ENCODE data around the gene MYLK. TPM values are rescaled to one million over a fixed set of nuclear protein-coding genes. Genes with fewer than 3 reads are reported as not detected.

The MYLK gene
- total and polyA plus RNA-seq, 9 of the 15 experiments (the other 6 are each of a cell fraction or from before 2014, with no cell fraction given), result 0.11 to 0.53 (median 0.18) TPM; not detected in 2

- TF ChIP-seq SPI1 (IDR thresholded peaks at IDR 0.05; ENCODE audit: borderline replicate concordance, low read depth, low read length), result no peak
- 0 out of 2 replicates have a peak, but pooled peaks have one; percentile 50 for TF ChIP-seq ATF4 (CRISPR knock-in tag; IDR thresholded peaks at IDR 0.05)
- TF ChIP-seq, protein P1, sequence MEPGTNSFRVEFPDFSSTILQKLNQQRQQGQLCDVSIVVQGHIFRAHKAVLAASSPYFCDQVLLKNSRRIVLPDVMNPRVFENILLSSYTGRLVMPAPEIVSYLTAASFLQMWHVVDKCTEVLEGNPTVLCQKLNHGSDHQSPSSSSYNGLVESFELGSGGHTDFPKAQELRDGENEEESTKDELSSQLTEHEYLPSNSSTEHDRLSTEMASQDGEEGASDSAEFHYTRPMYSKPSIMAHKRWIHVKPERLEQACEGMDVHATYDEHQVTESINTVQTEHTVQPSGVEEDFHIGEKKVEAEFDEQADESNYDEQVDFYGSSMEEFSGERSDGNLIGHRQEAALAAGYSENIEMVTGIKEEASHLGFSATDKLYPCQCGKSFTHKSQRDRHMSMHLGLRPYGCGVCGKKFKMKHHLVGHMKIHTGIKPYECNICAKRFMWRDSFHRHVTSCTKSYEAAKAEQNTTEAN (CRISPR knock-in tag; IDR thresholded peaks at IDR 0.05), result no peak
These were observed 19.4 kb downstream of the MYLK start (continued) for GRCh38 chr3:123864706-123865105.

DNA sequence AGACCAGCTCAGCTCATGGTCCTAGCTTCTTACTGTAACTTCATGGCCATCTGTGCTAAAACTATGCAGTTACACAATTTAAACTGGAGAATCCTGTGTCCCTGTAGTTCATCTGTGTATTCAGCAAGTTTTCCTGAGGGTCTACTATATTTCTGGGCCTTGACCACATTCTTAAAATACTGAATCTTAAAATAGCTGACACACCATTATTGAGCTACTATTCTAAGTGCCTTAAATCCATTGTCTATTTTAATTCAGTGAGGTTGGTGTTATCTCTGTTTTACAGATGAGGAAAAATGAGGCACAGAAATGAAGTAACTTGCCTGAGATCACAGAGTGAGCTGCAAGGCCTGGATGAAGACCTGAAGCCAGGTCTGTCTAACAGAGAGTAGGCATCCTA lies 22.0 kb downstream of the MYLK start:
- H3K9ac ChIP-seq (ENCODE audit: insufficient read depth in 1 of 2, low read depth in 2 of 2, low read length in 2 of 2), result no peak overlapping the region
- ATAC-seq (no peak), DNase-seq (ENCODE audit: extremely low read depth in 1 of 4, low spot score in 3 of 4) (no peak), FAIRE-seq (no peak)
- POLR2A ChIA-PET, result no interaction called here
- H3K9me3 ChIP-seq (replicated peaks; ENCODE audit: control insufficient read depth, insufficient read depth, low read depth, low read length), result no peaks in the 10 kb centered on the region
- H3K79me2 ChIP-seq (ENCODE audit: control insufficient read depth, insufficient read depth, low read length), result no peaks in the 10 kb centered on the region
- H2AFZ ChIP-seq (ENCODE audit: low read depth, low read length), result no peak overlapping the region
- H3K4me2 ChIP-seq (ENCODE audit: insufficient read depth, low read length), result no peak overlapping the region
- no peaks in the 10 kb centered on the region for H3K9me1 ChIP-seq (ENCODE audit: control insufficient read depth, insufficient read depth, low read length)
- H4K20me1 ChIP-seq (replicated peaks; ENCODE audit: control insufficient read depth, insufficient read depth, low read length), result no peaks in the 10 kb centered on the region
- intact Hi-C loops (cut with micrococcal nuclease), result no loop called here
- no peak overlapping the region for H3K4me3 ChIP-seq
- no peaks in the 10 kb centered on the region for H3K36me3 ChIP-seq (ENCODE audit: control insufficient read depth, insufficient read depth, low read length)
- H3K27me3 ChIP-seq (ENCODE audit: control insufficient read depth in 2 of 2, insufficient read depth in 2 of 2, low read length in 2 of 2), result peaks cover 0 to 3% of the 10 kb centered on the region in 2 experiments; a peak in 1 of 5 replicates
- no TSS peak for BruUV-seq (replicated peaks)
- H3K4me1 ChIP-seq (replicated peaks in 1 of 2; ENCODE audit: control insufficient read depth in 2 of 2, insufficient read depth in 2 of 2, low read length in 2 of 2), result no peaks in the 10 kb centered on the region
- H3K27ac ChIP-seq (ENCODE audit: extremely low read depth, low read depth, low read length), result no peak overlapping the region
- in situ Hi-C loops (cut with MboI), result no loop called here
- CTCF ChIA-PET (ENCODE audit: low intra/inter-chr PET ratio), result no interaction called here
- TF ChIP-seq NR0B1 (IDR thresholded peaks at IDR 0.05; ENCODE audit: partially characterized antibody) (no peak), RBM15 (IDR thresholded peaks at IDR 0.05; ENCODE audit: insufficient read depth, low read length) (no peak), ZNF586 (CRISPR knock-in tag; conservative IDR thresholded peaks at IDR 0.05) (no peak), MAFK (IDR thresholded peaks at IDR 0.05; ENCODE audit: low read length) (peak; percentile 44; the same call in 1 of the 2 replicates), HDGF (IDR thresholded peaks at IDR 0.05) (no peak), MAFF (IDR thresholded peaks at IDR 0.05; ENCODE audit: low read length) (peak; percentile 61), TOE1 (IDR thresholded peaks at IDR 0.05; ENCODE audit: borderline replicate concordance) (no peak), TOE1 (CRISPR knock-in tag; IDR thresholded peaks at IDR 0.05; ENCODE audit: borderline replicate concordance, low read depth) (no peak), PHTF2 (CRISPR knock-in tag; IDR thresholded peaks at IDR 0.05) (no peak), ZNF316 (IDR thresholded peaks at IDR 0.05) (peak; percentile 73), LARP7 (IDR thresholded peaks at IDR 0.05) (no peak), MAFG (tag; conservative IDR thresholded peaks at IDR 0.05) (peak; percentile 72), C11orf30 (IDR thresholded peaks at IDR 0.05; ENCODE audit: low read depth) (peak; percentile 51)
- TF ChIP-seq, protein P2, sequence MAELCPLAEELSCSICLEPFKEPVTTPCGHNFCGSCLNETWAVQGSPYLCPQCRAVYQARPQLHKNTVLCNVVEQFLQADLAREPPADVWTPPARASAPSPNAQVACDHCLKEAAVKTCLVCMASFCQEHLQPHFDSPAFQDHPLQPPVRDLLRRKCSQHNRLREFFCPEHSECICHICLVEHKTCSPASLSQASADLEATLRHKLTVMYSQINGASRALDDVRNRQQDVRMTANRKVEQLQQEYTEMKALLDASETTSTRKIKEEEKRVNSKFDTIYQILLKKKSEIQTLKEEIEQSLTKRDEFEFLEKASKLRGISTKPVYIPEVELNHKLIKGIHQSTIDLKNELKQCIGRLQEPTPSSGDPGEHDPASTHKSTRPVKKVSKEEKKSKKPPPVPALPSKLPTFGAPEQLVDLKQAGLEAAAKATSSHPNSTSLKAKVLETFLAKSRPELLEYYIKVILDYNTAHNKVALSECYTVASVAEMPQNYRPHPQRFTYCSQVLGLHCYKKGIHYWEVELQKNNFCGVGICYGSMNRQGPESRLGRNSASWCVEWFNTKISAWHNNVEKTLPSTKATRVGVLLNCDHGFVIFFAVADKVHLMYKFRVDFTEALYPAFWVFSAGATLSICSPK (IDR thresholded peaks at IDR 0.05; ENCODE audit: borderline replicate concordance), result no peak
- TF ChIP-seq, protein P3, sequence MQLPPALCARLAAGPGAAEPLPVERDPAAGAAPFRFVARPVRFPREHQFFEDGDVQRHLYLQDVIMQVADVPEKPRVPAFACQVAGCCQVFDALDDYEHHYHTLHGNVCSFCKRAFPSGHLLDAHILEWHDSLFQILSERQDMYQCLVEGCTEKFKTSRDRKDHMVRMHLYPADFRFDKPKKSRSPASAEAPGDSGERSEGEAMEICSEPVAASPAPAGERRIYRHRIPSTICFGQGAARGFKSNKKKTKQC (CRISPR knock-in tag; IDR thresholded peaks at IDR 0.05), result no peak

All from K562 (cell line).